Karpas-422 (cell line): ENCODE data around the gene OXT. TPM values are rescaled to one million over a fixed set of nuclear protein-coding genes. Genes with fewer than 3 reads are reported as not detected.

ENCODE experiments used
- DNase-seq: peaks from one replicate; pipeline ENCODE4 v3.0.0-alpha.2; 2015
- H2AFZ ChIP-seq: fragments of 200-600 bp; sonication (generic); 2 replicates; pipeline ENCODE4 v1.6.1; 2014; ENCODE audit warnings: antibody characterized with exemption, low read length, mixed read lengths
- H3K27ac ChIP-seq: fragments of 200-600 bp; sonication (generic); 2 replicates; pipeline ENCODE4 v1.5.1; 2014; ENCODE audit warnings: mild to moderate bottlenecking, low read length, moderate library complexity
- H3K27me3 ChIP-seq: fragments of 200-600 bp; sonication (generic); 2 replicates; pipeline ENCODE4 v1.6.1; 2014; ENCODE audit warnings: low read length, mixed read lengths
- H3K36me3 ChIP-seq: fragments of 200-600 bp; sonication (generic); 2 replicates; pipeline ENCODE4 v1.6.1; 2014; ENCODE audit warnings: low read length, mixed read lengths; ENCODE audit not compliant: insufficient read depth
- H3K4me1 ChIP-seq: fragments of 200-600 bp; sonication (generic); 2 replicates; pipeline ENCODE4 v1.6.1; 2014; ENCODE audit warnings: mild to moderate bottlenecking, low read length, mixed read lengths
- H3K4me2 ChIP-seq: fragments of 200-600 bp; sonication (generic); 2 replicates; pipeline ENCODE4 v1.6.1; 2014; ENCODE audit warnings: low read length, low read depth, mild to moderate bottlenecking; ENCODE audit not compliant: poor library complexity, severe bottlenecking
- H3K4me3 ChIP-seq: fragments of 200-600 bp; sonication (generic); 2 replicates; pipeline ENCODE4 v1.5.1; 2014; ENCODE audit warnings: mild to moderate bottlenecking, antibody characterized with exemption, low read length, mixed read lengths
- H3K79me2 ChIP-seq: fragments of 200-600 bp; sonication (generic); 2 replicates; pipeline ENCODE4 v1.6.1; 2014; ENCODE audit warnings: mild to moderate bottlenecking, low read length, mixed read lengths
- H3K9ac ChIP-seq: fragments of 200-600 bp; sonication (generic); 2 replicates; pipeline ENCODE4 v1.6.0; 2014; ENCODE audit warnings: low read length
- H3K9me2 ChIP-seq: fragments of 200-600 bp; sonication (generic), shearing (Covaris generic); replicated peaks from 2 replicates; pipeline ENCODE4 v1.6.0; 2014; ENCODE audit warnings: mild to moderate bottlenecking, low read length, moderate library complexity; ENCODE audit not compliant: insufficient read depth
- H3K9me3 ChIP-seq: fragments of 300-700, 200-600 bp; sonication (generic); 2 replicates; pipeline ENCODE4 v1.6.1; 2014; ENCODE audit warnings: low read length, mixed read lengths
- H4K20me1 ChIP-seq: fragments of 200-600 bp; sonication (generic); 2 replicates; pipeline ENCODE4 v1.6.1; 2014; ENCODE audit warnings: mild to moderate bottlenecking, antibody characterized with exemption, low read length, low read depth; ENCODE audit not compliant: insufficient read depth
- total RNA-seq: library from RNA; depleted of rRNA; stranded (reverse); fragments of >200 nt; shearing (Covaris generic); gene quantifications from 2 replicates; pipeline ENCODE4 v1.2.3, GENCODE V29; 2014; ENCODE audit warnings: low replicate concordance

Gene OXT
- total RNA-seq, 1 experiment from 2014 or later = not detected

DNA sequence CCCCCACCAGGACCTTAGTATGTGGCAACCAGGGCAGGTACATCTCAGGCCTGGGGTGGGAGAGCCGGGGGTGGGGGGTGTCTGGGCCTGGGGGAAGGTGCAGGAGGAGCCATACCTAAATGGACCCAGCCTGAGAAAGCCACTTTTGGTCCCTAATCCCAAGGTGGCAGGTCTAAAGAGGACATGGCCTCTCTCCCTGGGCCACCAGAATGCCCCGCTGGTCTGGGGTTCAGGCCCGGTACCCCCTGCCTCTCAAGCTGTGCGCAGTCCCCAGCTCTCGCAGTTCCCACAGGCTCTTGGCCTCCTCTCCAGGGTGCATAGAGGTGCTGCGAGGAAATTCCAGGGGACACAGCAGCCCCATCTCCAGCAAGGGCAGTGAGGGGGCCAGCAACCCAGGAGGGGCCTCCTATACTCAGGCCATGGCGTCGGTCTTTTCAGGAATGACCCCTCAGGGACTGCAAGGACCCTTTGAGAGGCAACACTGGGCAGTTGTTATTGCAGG, 14.2 kb downstream of the OXT start:
- no peaks in the 10 kb centered on the region for H3K9me2 ChIP-seq
- no peak overlapping the region for H2AFZ ChIP-seq
- H3K4me1 ChIP-seq = peaks cover 6% of the 10 kb centered on the region; the same call in 1 of the 2 replicates
- no peak overlapping the region for H3K4me3 ChIP-seq
- no peaks in the 10 kb centered on the region for H3K79me2 ChIP-seq
- no peak overlapping the region for H3K4me2 ChIP-seq
- H3K9ac ChIP-seq = no peak overlapping the region
- no peaks in the 10 kb centered on the region for H3K9me3 ChIP-seq
- no peak overlapping the region for H3K27ac ChIP-seq
- H3K36me3 ChIP-seq = no peaks in the 10 kb centered on the region
- H4K20me1 ChIP-seq = no peaks in the 10 kb centered on the region
- H3K27me3 ChIP-seq = no peaks in the 10 kb centered on the region
- DNase-seq = no peak

DNA sequence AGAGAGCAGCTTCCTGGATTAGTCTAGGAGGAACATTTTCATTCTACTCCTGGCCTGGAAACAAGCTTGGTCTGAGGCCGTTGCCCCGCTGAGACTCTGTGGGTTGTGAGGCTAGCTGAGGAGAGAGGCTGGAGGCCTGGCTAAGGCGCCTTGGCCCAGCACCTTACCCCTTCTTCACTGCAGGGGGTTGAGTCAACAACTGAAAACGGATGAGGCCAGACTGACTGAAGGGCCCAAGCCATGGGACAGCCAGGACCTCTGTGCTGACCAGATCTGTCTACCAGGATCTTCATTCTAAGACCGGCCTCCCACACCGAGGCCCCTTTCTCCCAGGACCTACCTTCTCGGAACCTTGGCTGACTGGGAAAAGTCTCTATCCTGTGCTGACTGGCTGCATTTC, 16.6 kb downstream of the OXT start:
- H3K79me2 ChIP-seq = no peaks in the 10 kb centered on the region
- H3K36me3 ChIP-seq = no peaks in the 10 kb centered on the region
- H3K9ac ChIP-seq = no peak overlapping the region
- H2AFZ ChIP-seq = no peak overlapping the region
- no peaks in the 10 kb centered on the region for H3K9me2 ChIP-seq
- DNase-seq = no peak
- H3K27me3 ChIP-seq = no peaks in the 10 kb centered on the region
- no peaks in the 10 kb centered on the region for H4K20me1 ChIP-seq
- H3K4me1 ChIP-seq = peaks cover 6% of the 10 kb centered on the region; the same call in 1 of the 2 replicates
- H3K9me3 ChIP-seq = no peaks in the 10 kb centered on the region
- H3K4me3 ChIP-seq = no peak overlapping the region
- H3K4me2 ChIP-seq = no peak overlapping the region
- no peak overlapping the region for H3K27ac ChIP-seq

DNA sequence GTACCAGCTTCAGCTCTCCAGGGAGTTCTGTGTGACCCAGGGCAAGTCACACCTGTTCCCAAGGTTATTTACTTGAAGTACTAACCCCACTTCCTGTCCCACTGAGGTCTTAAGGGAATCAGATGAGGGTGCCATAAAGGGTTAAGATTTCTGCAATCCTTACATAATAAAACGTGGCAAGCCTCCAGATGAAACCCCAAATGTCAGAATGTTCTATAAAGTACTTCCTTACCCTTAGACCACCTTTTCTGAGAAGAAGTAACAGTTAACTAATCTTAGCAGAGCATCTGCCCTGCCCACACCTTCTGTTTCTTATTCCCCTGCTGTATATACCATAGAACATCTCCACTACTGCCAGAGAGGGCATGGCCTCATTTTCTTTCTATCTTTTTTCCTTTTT, 19.1 kb downstream of the OXT start:
- no peak overlapping the region for H3K4me3 ChIP-seq
- H3K9me2 ChIP-seq = no peaks in the 10 kb centered on the region
- no peaks in the 10 kb centered on the region for H3K36me3 ChIP-seq
- DNase-seq = no peak
- no peak overlapping the region for H3K4me2 ChIP-seq
- no peak overlapping the region for H3K9ac ChIP-seq
- H3K4me1 ChIP-seq = peaks cover 6% of the 10 kb centered on the region; the same call in 1 of the 2 replicates
- H3K27ac ChIP-seq = no peak overlapping the region
- no peaks in the 10 kb centered on the region for H3K27me3 ChIP-seq
- no peaks in the 10 kb centered on the region for H3K9me3 ChIP-seq
- no peaks in the 10 kb centered on the region for H4K20me1 ChIP-seq
- H3K79me2 ChIP-seq = no peaks in the 10 kb centered on the region
- no peak overlapping the region for H2AFZ ChIP-seq

DNA sequence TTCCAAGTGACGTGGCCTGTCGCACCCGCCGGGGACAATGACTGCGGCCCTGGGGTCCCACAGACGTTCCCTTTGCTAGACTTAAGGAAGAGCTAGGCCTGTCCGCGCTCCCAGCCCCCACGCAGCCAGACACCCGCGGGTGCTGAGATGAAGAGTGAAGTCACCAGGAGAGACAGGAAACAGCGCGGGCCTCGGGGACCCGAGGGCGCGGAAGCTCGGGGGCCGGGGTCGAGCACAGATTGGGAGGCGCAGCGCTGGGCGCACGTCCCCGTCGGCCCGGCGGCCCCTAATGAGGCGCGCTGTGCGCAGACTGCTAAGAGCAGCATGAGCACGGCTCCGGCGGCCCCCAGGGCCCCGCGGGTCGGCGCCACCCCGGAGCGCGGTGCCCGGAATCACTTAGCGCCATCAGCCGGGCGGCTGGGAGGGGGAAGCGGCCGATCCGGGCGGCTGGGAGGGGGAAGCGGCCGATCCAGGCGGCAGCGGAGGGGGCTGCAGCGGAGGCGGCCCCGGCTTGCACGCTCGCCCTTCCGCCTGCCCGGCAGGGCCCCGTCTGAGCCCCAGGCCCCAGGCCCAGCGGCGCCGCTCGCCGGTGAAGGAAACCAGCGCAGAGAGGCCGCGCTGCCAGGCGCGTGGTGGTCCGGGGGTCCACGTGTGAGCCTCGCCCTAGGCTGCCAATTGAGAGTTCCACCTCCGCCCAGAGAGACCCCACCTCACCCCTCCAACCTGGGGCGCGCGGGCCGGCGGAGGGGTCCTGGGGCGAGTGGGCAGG, 21.4 kb downstream of the OXT start:
- H4K20me1 ChIP-seq = no peaks in the 10 kb centered on the region
- H3K79me2 ChIP-seq = no peaks in the 10 kb centered on the region
- H3K4me3 ChIP-seq = no peak overlapping the region
- H2AFZ ChIP-seq = no peak overlapping the region
- DNase-seq = no peak
- H3K4me1 ChIP-seq = peaks cover 6% of the 10 kb centered on the region; the same call in 1 of the 2 replicates
- H3K27me3 ChIP-seq = no peaks in the 10 kb centered on the region
- no peaks in the 10 kb centered on the region for H3K9me3 ChIP-seq
- H3K4me2 ChIP-seq = no peak overlapping the region
- no peaks in the 10 kb centered on the region for H3K36me3 ChIP-seq
- no peaks in the 10 kb centered on the region for H3K9me2 ChIP-seq
- no peak overlapping the region for H3K27ac ChIP-seq
- no peak overlapping the region for H3K9ac ChIP-seq

DNA sequence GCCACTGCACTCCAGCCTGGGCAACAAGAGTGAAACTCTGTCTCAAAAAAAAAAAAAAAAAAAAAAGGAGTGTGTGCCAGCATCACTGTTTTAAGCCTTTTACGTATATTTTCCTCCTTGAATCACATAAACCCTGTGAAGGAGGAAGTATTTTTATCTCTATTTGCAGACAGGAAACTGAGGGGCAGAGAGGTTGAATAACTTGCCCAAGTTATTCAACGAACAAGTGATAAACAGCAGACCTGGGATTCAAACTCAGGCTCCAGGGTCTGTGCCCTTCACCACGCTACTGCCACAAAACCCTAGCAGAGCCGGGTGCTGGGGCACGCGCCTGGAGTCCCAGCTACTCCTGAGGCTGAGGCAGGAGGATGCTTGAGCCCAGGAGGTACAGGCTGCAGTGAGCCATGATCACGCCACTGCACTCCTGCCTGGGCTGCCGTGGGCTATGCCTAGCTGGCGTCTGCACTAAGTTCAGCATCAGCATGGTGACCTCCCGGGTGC, 22.5 kb downstream of the OXT start:
- H3K36me3 ChIP-seq = no peaks in the 10 kb centered on the region
- no peak overlapping the region for H3K4me3 ChIP-seq
- no peaks in the 10 kb centered on the region for H3K9me3 ChIP-seq
- H3K79me2 ChIP-seq = no peaks in the 10 kb centered on the region
- H3K9me2 ChIP-seq = no peaks in the 10 kb centered on the region
- H3K9ac ChIP-seq = no peak overlapping the region
- H3K27me3 ChIP-seq = no peaks in the 10 kb centered on the region
- H3K27ac ChIP-seq = no peak overlapping the region
- H2AFZ ChIP-seq = no peak overlapping the region
- DNase-seq = no peak
- H3K4me1 ChIP-seq = peaks cover 6% of the 10 kb centered on the region; the same call in 1 of the 2 replicates
- no peaks in the 10 kb centered on the region for H4K20me1 ChIP-seq
- no peak overlapping the region for H3K4me2 ChIP-seq

DNA sequence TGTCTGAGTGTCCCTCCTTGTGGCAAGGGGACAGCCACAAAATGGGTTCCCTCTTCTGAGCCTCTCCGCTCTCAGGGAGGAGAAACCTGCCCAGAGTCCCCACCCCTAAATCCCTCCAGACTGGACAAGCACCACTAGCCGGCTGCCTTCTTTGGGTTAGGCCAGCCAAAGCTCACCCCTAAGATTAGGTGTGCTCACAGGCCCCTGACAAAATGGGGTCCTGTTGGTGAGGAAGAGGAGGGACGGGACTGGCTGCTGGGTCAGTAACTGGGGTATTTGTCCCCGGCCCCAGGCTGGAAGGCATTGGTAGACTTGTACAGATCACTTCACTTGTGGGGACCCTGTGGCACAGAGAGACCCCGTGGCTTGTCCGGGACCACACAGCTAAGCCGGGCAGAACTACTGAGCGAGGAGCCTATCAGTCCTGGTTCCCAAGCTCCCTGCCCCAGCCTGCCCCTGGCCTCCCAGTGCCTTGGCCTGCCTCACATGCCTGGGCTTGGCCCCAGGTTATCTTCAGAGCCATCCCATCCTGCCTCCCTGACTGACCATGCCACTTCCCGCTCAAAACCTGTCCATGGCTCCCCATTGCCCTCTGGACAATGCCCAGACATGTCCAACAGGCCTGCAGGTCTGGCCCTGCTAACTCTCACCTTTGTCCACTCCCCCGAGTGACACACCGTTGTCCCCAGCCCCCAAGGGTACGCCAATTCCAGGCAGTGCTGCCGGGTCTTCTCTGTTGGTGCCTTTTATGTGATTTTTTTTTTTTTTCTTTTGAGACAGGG, 23.6 kb downstream of the OXT start:
- Histone ChIP-seq H3K9ac (no peak overlapping the region), H3K36me3 (no peaks in the 10 kb centered on the region), H3K79me2 (no peaks in the 10 kb centered on the region), H3K27me3 (no peaks in the 10 kb centered on the region), H3K4me2 (no peak overlapping the region), H3K4me3 (no peak overlapping the region), H3K4me1 (peaks cover 6% of the 10 kb centered on the region; the same call in 1 of the 2 replicates), H3K9me2 (no peaks in the 10 kb centered on the region), H4K20me1 (no peaks in the 10 kb centered on the region), H3K27ac (no peak overlapping the region), H2AFZ (no peak overlapping the region), H3K9me3 (no peaks in the 10 kb centered on the region)
- DNase-seq = no peak

DNA sequence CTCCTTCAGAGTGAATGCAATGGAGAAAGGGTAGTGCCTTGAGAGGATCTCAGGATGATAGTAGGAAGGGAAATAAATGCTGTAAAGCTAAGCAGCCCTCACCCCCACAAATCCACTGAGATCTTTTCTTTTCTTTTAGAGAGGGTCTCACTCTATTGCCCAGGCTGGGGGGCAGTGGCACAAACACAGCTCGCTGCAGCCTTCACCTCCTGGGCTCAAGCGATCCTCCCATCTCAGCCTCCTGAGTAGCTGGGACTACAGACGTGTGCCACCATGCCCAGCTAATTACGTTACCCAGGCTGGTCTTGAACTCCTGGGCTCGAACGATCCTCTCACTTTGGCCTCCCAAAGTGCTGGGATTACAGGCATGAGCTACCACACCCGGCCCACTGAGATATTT, 29.1 kb downstream of the OXT start:
- Histone ChIP-seq H3K9ac (no peak overlapping the region), H3K4me2 (no peak overlapping the region), H3K27ac (no peak overlapping the region), H3K9me2 (no peaks in the 10 kb centered on the region), H3K4me3 (no peak overlapping the region), H4K20me1 (no peaks in the 10 kb centered on the region), H3K27me3 (no peaks in the 10 kb centered on the region), H3K36me3 (no peaks in the 10 kb centered on the region), H3K9me3 (no peaks in the 10 kb centered on the region), H2AFZ (no peak overlapping the region), H3K4me1 (no peaks in the 10 kb centered on the region), H3K79me2 (no peaks in the 10 kb centered on the region)
- DNase-seq = no peak

DNA sequence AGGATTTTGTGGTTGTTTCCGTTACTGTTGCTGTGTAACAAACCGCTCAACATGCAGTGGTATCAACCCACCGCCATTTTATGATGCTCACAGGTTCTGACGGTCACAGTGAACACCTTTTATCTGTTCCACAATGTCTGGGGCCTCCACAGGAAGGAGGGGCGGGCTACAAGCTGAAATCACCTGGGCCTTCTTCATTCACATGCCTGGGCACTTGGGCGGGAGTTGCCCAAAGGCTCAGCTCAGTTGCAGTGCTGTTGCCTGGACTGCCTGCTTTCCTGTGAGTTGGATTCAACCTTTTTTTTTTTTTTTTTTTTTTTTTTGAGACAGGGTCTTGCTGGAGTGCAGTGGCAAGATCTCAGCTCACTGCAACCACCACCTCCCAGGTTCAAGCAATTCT, 29.8 kb downstream of the OXT start:
- Histone ChIP-seq H4K20me1 (no peaks in the 10 kb centered on the region), H3K4me2 (no peak overlapping the region), H3K79me2 (no peaks in the 10 kb centered on the region), H3K27ac (no peak overlapping the region), H3K4me1 (no peaks in the 10 kb centered on the region), H3K9ac (no peak overlapping the region), H3K36me3 (no peaks in the 10 kb centered on the region), H3K9me3 (no peaks in the 10 kb centered on the region), H2AFZ (no peak overlapping the region), H3K9me2 (no peaks in the 10 kb centered on the region), H3K4me3 (no peak overlapping the region), H3K27me3 (no peaks in the 10 kb centered on the region)
- no peak for DNase-seq
